Left lung (tissue), 10 donors: Measurements from ENCODE around the gene DLG1. TPM values are rescaled to one million over a fixed set of nuclear protein-coding genes. Genes with fewer than 3 reads are reported as not detected.

Experiments used
- ATAC-seq: fragments of 200-7000 bp; cut with Tn5 transposase; one replicate; pipeline ENCODE4 v1.9.1; 2020; ENCODE audit warnings: moderate library complexity
- DNase-seq, 4 donors: peaks; one replicate each; pipeline ENCODE4 v3.0.0-alpha.2; 2013 to 2020
- H3K27ac ChIP-seq, 2 donors: fragments of 200-600 bp; sonication (generic) in 1 of 2; one replicate each; pipeline versions ENCODE4 v1.5.0 to v1.8.0; 2020 to 2021
- H3K27me3 ChIP-seq, 2 donors: fragments of 200-600 bp; sonication (generic) in 1 of 2; one replicate each; pipeline versions ENCODE4 v1.5.0 to v1.8.0; 2020 to 2021
- H3K36me3 ChIP-seq, 2 donors: fragments of 200-600 bp; sonication (generic) in 1 of 2; one replicate each; pipeline versions ENCODE4 v1.5.0 to v1.8.0; 2020 to 2021
- H3K4me1 ChIP-seq, 2 donors: fragments of 200-600 bp; one replicate each; pipeline ENCODE4 v1.8.0; 2021
- H3K4me3 ChIP-seq, 2 donors: fragments of 200-600 bp; sonication (generic) in 1 of 2; one replicate each; pipeline versions ENCODE4 v1.5.0 to v1.8.0; 2020 to 2021; ENCODE audit warnings: mild to moderate bottlenecking in 1 of 2
- H3K9me3 ChIP-seq, 2 donors: fragments of 200-600 bp; sonication (generic) in 1 of 2; one replicate each; pipeline versions ENCODE4 v1.5.0 to v1.8.0; 2020 to 2021
- CTCF ChIP-seq, 2 donors: fragments of 200-600 bp; sonication (generic) in 1 of 2; IDR thresholded peaks; one replicate each; pipeline versions ENCODE4 v1.5.0 to v1.8.0; 2021; ENCODE audit warnings: antibody characterized with exemption in 2 of 2
- intact Hi-C, 2 donors: fragments of 100-400 bp; cut with DNase I; formaldehyde crosslinking; loops; one replicate each; pipeline versions ENCODE4 v1.11.2 to v1.14.2; 2022
- polyA plus RNA-seq, 6 donors: library from polyadenylated mRNA; unstranded; fragments of 120-200 nt; gene quantifications; one replicate each; pipeline ENCODE4 v1.2.1, GENCODE V29; 2013; ENCODE audit not compliant: insufficient read length in 6 of 6
- total RNA-seq, 2 donors: library from RNA; stranded (reverse); fragmentation: NEBNext Ultra II Directional; extraction: Animal tissue kit (Norgen Biotek cat#: 25700); gene quantifications; one replicate each; pipeline ENCODE4 v1.2.1, GENCODE V29; 2021
- donor health status: DM: no; HTN: yes; CAD: no.
- donor health status: DM: no; HTN: no; CAD: no.

DLG1 gene
- total and polyA plus RNA-seq, 8 donors = 71.0 to 89.9 (median 83.2) TPM

- DNase-seq (no peak), ATAC-seq (no peak)
- H3K4me3 ChIP-seq = no peak overlapping the region
- H3K36me3 ChIP-seq = peaks cover 0 to 21% of the 10 kb centered on the region in 2 donors
- no peaks in the 10 kb centered on the region for H3K9me3 ChIP-seq
- no peaks in the 10 kb centered on the region for H3K27me3 ChIP-seq
- no peak overlapping the region for H3K27ac ChIP-seq
- TF ChIP-seq CTCF (IDR thresholded peaks at IDR 0.05) = no peak
- H3K4me1 ChIP-seq = peaks cover 0 to 54% of the 10 kb centered on the region in 2 donors
- intact Hi-C loops = no loop called here
These were observed 5.8 kb downstream of the DLG1 start for GRCh38 chr3:197292648-197293047.

GRCh38 chr3:197292083-197292646, 6.2 kb downstream of the DLG1 start:
- Histone ChIP-seq H3K27ac (no peak overlapping the region), H3K4me1 (peaks cover 0 to 53% of the 10 kb centered on the region in 2 donors), H3K36me3 (peaks cover 0 to 21% of the 10 kb centered on the region in 2 donors), H3K27me3 (no peaks in the 10 kb centered on the region), H3K9me3 (no peaks in the 10 kb centered on the region), H3K4me3 (no peak overlapping the region)
- no peak for TF ChIP-seq CTCF (IDR thresholded peaks at IDR 0.05)
- ATAC-seq (no peak), DNase-seq (no peak)
- intact Hi-C loops = no loop called here

GRCh38 chr3:197289726-197290125, 8.7 kb downstream of the DLG1 start:
- peaks cover 0 to 29% of the 10 kb centered on the region in 2 donors for H3K4me1 ChIP-seq
- no peak overlapping the region for H3K4me3 ChIP-seq
- no peak overlapping the region for H3K27ac ChIP-seq
- intact Hi-C loops = no loop called here
- no peaks in the 10 kb centered on the region for H3K27me3 ChIP-seq
- peaks cover 0 to 26% of the 10 kb centered on the region in 2 donors for H3K36me3 ChIP-seq
- ATAC-seq (no peak), DNase-seq (no peak)
- TF ChIP-seq CTCF (IDR thresholded peaks at IDR 0.05) = no peak
- H3K9me3 ChIP-seq = no peaks in the 10 kb centered on the region

- no peak for TF ChIP-seq CTCF (IDR thresholded peaks at IDR 0.05)
- Histone ChIP-seq H3K9me3 (no peaks in the 10 kb centered on the region), H3K4me1 (peaks cover 0 to 8% of the 10 kb centered on the region in 2 donors), H3K36me3 (peaks cover 0 to 33% of the 10 kb centered on the region in 2 donors), H3K4me3 (no peak overlapping the region), H3K27ac (no peak overlapping the region), H3K27me3 (no peaks in the 10 kb centered on the region)
- ATAC-seq (no peak), DNase-seq (no peak)
- intact Hi-C loops = no loop called here
These were observed 11.7 kb downstream of the DLG1 start for GRCh38 chr3:197286678-197287077.

GRCh38 chr3:197285557-197285956, 12.9 kb downstream of the DLG1 start:
- no peak overlapping the region for H3K27ac ChIP-seq
- H3K27me3 ChIP-seq = no peaks in the 10 kb centered on the region
- peaks cover 0 to 4% of the 10 kb centered on the region in 2 donors for H3K4me1 ChIP-seq
- H3K36me3 ChIP-seq = peaks cover 0 to 41% of the 10 kb centered on the region in 2 donors
- no peak for ATAC-seq
- no peak for TF ChIP-seq CTCF (IDR thresholded peaks at IDR 0.05)
- intact Hi-C loops = no loop called here
- DNase-seq = no peak
- H3K4me3 ChIP-seq = no peak overlapping the region
- no peaks in the 10 kb centered on the region for H3K9me3 ChIP-seq
